Neuronal stem cell (in vitro differentiated cells): Measurements from ENCODE around the gene ZNF423.

Experiments used
- DNase-seq: peaks from one replicate; pipeline ENCODE4 v3.0.0-alpha.2; 2013; ENCODE audit warnings: low spot score
- H2AFZ ChIP-seq: one replicate; pipeline ENCODE4 v1.6.1; 2013; ENCODE audit warnings: mild to moderate bottlenecking, low read length, inconsistent platforms
- H2AK5ac ChIP-seq: 2 replicates; pipeline ENCODE4 v1.6.1; 2013; ENCODE audit warnings: low read depth, mild to moderate bottlenecking, inconsistent platforms, low read length, moderate library complexity, mixed read lengths
- H2BK120ac ChIP-seq: 2 replicates; pipeline ENCODE4 v1.6.1; 2013; ENCODE audit warnings: low read depth, mild to moderate bottlenecking, inconsistent platforms, low read length, moderate library complexity, mixed read lengths
- H2BK12ac ChIP-seq: one replicate; pipeline ENCODE4 v1.6.1; 2013; ENCODE audit warnings: low read length, inconsistent platforms
- H2BK15ac ChIP-seq: 2 replicates; pipeline ENCODE4 v1.6.1; 2013; ENCODE audit warnings: mild to moderate bottlenecking, low read length, inconsistent platforms, mixed read lengths
- H2BK5ac ChIP-seq: one replicate; pipeline ENCODE4 v1.6.1; 2013; ENCODE audit warnings: inconsistent platforms, mild to moderate bottlenecking, low read length, moderate library complexity
- H3K14ac ChIP-seq: one replicate; pipeline ENCODE4 v1.6.1; 2013; ENCODE audit warnings: low read length, inconsistent platforms
- H3K18ac ChIP-seq: 2 replicates; pipeline ENCODE4 v1.6.1; 2013; ENCODE audit warnings: low read length, inconsistent platforms
- H3K23ac ChIP-seq: 2 replicates; pipeline ENCODE4 v1.6.1; 2013; ENCODE audit warnings: low read depth, mild to moderate bottlenecking, mixed read lengths, low read length, inconsistent platforms; ENCODE audit not compliant: poor library complexity
- H3K27ac ChIP-seq: replicated peaks from 3 replicates; pipeline ENCODE4 v1.5.1; 2013; ENCODE audit warnings: low read length, inconsistent platforms
- H3K27me3 ChIP-seq, 3 experiments: 2 replicates each; pipeline ENCODE4 v1.6.1; 2013; ENCODE audit warnings: low read length in 3 of 3, mild to moderate bottlenecking in 2 of 3, inconsistent platforms in 1 of 3, low read depth in 1 of 3, mixed read lengths in 1 of 3, moderate library complexity in 1 of 3; ENCODE audit not compliant: control insufficient read depth in 3 of 3, insufficient read depth in 3 of 3
- H3K36me3 ChIP-seq, 2 donors: replicated peaks in 1 of 2; 2 replicates each; pipeline ENCODE4 v1.6.1; 2013; ENCODE audit warnings: low read length in 2 of 2; ENCODE audit not compliant: control insufficient read depth in 2 of 2, insufficient read depth in 2 of 2
- H3K4ac ChIP-seq: 2 replicates; pipeline ENCODE4 v1.6.1; 2013; ENCODE audit warnings: inconsistent platforms, mild to moderate bottlenecking, low read length, moderate library complexity
- H3K4me1 ChIP-seq, 2 donors: 1 replicate in 1 of 2; 2 replicates in 1 of 2; pipeline ENCODE4 v1.6.1; 2013; ENCODE audit warnings: low read length in 2 of 2, low read depth in 1 of 2; ENCODE audit not compliant: control insufficient read depth in 2 of 2, insufficient read depth in 1 of 2
- H3K4me2 ChIP-seq: one replicate; pipeline ENCODE4 v1.6.1; 2013; ENCODE audit warnings: mild to moderate bottlenecking, low read length, inconsistent platforms; ENCODE audit not compliant: insufficient read depth, poor library complexity, severe bottlenecking
- H3K4me3 ChIP-seq, 2 donors: 2 replicates each; pipeline ENCODE4 v1.5.1; 2013; ENCODE audit warnings: low read length in 2 of 2, mild to moderate bottlenecking in 2 of 2, inconsistent platforms in 1 of 2, moderate library complexity in 1 of 2
- H3K79me1 ChIP-seq: one replicate; pipeline ENCODE4 v1.6.1; 2013; ENCODE audit warnings: low read depth, mild to moderate bottlenecking, inconsistent platforms, low read length, moderate library complexity
- H3K9ac ChIP-seq: one replicate; pipeline ENCODE4 v1.6.1; 2013; ENCODE audit warnings: mild to moderate bottlenecking, low read depth, low read length, inconsistent platforms; ENCODE audit not compliant: poor library complexity
- H3K9me3 ChIP-seq, 2 donors: replicated peaks in 1 of 2; 2 replicates each; pipeline versions ENCODE3 to v1.6.1; 2013; ENCODE audit warnings: low read length in 2 of 2, mild to moderate bottlenecking in 2 of 2, inconsistent platforms in 1 of 2, low read depth in 1 of 2, mixed read lengths in 1 of 2, moderate library complexity in 1 of 2; ENCODE audit not compliant: control insufficient read depth in 2 of 2, insufficient read depth in 1 of 2
- H4K8ac ChIP-seq: one replicate; pipeline ENCODE4 v1.6.1; 2013; ENCODE audit warnings: low read depth, mild to moderate bottlenecking, inconsistent platforms, low read length, moderate library complexity
- H4K91ac ChIP-seq: one replicate; pipeline ENCODE4 v1.6.1; 2013; ENCODE audit warnings: low read length, low read depth, mild to moderate bottlenecking, inconsistent platforms; ENCODE audit not compliant: poor library complexity
- WGBS, 2 donors: extraction: QIAGEN DNeasy Blood & Tissue Kit; methylation state at CpG; one replicate each; pipeline ENCODE4 v1.1.7; 2013; ENCODE audit warnings: missing lambda C conversion rate in 2 of 2, mixed read lengths in 1 of 2; ENCODE audit not compliant: insufficient read length in 2 of 2, insufficient replicate concordance in 1 of 2; ENCODE audit errors: extremely low coverage in 2 of 2; 5-methylcytosine and 5-hydroxymethylcytosine counted together

ZNF423 gene

DNA sequence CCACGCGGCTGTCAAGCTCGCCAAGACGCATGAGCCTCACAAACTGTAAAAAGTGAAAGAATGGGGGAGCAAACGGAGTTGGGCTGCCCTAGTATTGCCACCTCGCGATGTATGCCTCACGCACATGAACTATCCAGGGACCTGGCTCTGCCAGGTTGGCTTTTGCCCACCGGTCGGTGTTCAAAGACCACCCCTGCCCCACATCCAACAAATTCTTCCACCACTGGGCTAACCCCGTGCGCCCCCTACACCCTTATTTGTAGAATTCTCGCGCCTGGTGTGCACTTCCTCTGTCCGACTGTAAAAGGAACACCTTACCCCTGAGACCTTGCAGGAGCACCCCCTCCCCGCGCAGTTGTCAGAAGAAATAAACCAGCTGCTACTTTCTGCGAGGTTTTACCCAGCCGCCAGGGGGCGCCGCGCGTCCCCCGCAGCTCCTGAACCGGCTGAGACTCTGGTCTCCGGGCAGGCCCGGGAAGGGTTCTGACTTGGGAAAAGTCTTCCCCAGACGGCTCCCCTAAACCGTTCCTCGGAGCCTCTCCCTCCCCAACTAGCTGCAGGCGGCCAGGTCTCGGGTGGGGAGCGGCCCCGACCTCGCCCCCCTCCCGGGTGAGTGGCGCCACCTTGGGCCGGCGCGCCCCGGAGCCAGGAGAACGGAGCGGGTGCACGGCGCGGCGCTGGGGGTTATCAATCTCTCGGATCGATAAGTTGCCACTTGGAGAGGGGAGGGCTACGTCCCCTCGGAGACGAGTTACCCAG lies 1.7 kb upstream of the ZNF423 start:
- Histone ChIP-seq H3K4me1 (peaks cover 14 to 32% of the 10 kb centered on the region in 2 donors), H3K27me3 (peaks cover 0 to 22% (median 2%) of the 10 kb centered on the region in 3 experiments), H4K8ac (peak overlapping the region; percentile 65), H3K23ac (peak overlapping the region; percentile 65), H3K4ac (no peak overlapping the region), H3K36me3 (peaks cover 0 to 9% of the 10 kb centered on the region in 2 donors), H3K4me2 (peak overlapping the region; percentile 89), H3K9ac (peak overlapping the region; percentile 81), H3K27ac (no peak overlapping the region), H3K4me3 (peak overlapping the region; percentile 66 to 90), H4K91ac (no peak overlapping the region), H3K18ac (peak overlapping the region; percentile 93), H3K79me1 (peaks cover 6% of the 10 kb centered on the region), H2AK5ac (peak overlapping the region; percentile 75), H2AFZ (peak overlapping the region; percentile 84), H2BK120ac (peak overlapping the region; percentile 97), H3K14ac (peak overlapping the region; percentile 82), H2BK12ac (peak overlapping the region; percentile 90), H2BK5ac (peak overlapping the region; percentile 97), H2BK15ac (peak overlapping the region; percentile 97), H3K9me3 (no peaks in the 10 kb centered on the region)
- no CpG with 5 or more reads among the region's 52 CpGs for WGBS, 2 donors
- peak; percentile 66 for DNase-seq

DNA sequence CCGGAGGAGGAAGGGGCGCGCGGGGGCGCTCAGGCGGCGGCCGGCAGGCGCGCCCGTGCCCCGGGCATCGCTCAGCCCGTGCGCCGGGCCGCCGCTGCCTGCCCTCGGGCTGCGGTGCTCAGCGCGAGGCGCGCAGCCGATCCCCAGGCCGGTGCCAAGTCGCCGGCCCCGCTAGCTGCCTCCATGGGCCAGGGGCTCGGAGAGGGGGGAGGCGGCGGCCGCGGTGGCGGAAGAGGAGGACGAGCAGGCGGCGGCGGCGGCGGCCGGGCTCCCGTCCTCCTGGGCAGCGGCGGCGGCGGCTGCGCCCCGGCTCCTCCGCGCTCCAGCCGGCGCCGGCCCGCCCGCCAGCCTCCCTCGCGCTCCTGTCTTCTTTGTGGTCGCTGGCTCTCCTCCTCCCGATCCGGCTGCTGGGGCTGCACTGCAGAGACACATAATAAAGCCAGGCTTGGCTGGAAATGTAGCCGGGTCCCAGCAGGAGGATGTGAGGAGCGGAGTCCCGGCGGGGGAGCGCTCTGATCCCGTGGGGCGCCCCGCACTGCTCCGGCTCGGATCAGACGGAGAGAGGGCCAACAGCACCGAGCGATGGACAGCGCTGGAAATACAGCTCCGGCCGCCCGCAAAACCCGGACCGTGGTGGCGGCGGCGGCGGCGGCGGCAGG lies 889 bp upstream of the ZNF423 start:
- Histone ChIP-seq H3K9ac (peak overlapping the region; percentile 94), H3K9me3 (no peaks in the 10 kb centered on the region), H2AK5ac (peak overlapping the region; percentile 84), H3K23ac (peak overlapping the region; percentile 65), H3K14ac (peak overlapping the region; percentile 82), H3K27me3 (peaks cover 0 to 22% (median 2%) of the 10 kb centered on the region in 3 experiments), H3K4me1 (peaks cover 15 to 39% of the 10 kb centered on the region in 2 donors), H2BK15ac (peak overlapping the region; percentile 97), H2AFZ (peak overlapping the region; percentile 84), H2BK5ac (peak overlapping the region; percentile 97), H2BK120ac (peak overlapping the region; percentile 72), H3K18ac (peak overlapping the region; percentile 99), H3K36me3 (peaks cover 0 to 9% of the 10 kb centered on the region in 2 donors), H3K79me1 (peaks cover 6% of the 10 kb centered on the region), H3K4me3 (peak overlapping the region; percentile 66 to 90), H3K4me2 (peak overlapping the region; percentile 89), H2BK12ac (peak overlapping the region; percentile 58), H3K27ac (peak overlapping the region; percentile 94), H4K91ac (no peak overlapping the region), H4K8ac (no peak overlapping the region), H3K4ac (no peak overlapping the region)
- peak; percentile 77 for DNase-seq
- WGBS, 2 donors = no CpG with 5 or more reads among the region's 86 CpGs

DNA sequence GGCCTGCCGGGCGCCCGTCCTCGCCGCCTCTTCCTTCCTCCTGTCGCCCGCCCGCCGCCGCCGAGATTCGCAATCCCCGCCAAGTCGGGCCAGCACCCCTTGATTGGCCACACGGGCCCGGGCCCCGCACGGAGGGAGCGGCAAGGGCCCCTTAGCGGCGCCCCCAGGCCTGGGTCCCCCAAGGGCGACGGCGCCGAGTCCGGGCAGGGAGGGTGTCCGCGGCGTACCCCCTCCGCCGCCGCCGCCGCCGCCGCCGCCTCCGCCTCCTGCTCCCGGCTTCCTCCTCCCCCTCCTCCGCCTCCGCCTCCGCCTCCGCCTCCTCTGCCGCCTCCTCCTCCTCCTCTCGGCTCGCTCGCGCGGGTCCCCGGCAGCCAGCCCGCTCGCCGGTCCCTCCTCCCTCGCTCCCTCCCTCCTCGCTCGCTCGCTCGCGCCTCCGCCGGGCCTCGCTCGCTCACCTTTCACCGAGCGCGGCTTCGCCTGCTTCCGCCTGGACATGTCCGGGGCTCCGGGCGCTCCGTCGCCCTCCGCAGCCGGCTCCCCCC lies 561 bp downstream of the ZNF423 start:
- Histone ChIP-seq H4K91ac (peak overlapping the region; percentile 19), H3K79me1 (peaks cover 6% of the 10 kb centered on the region), H3K18ac (peak overlapping the region; percentile 100), H3K4me2 (peak overlapping the region; percentile 81), H3K4ac (no peak overlapping the region), H2AFZ (peak overlapping the region; percentile 70), H3K36me3 (peaks cover 0 to 9% of the 10 kb centered on the region in 2 donors), H3K27ac (peak overlapping the region; percentile 94), H2BK12ac (no peak overlapping the region), H3K9me3 (no peaks in the 10 kb centered on the region), H2BK120ac (no peak overlapping the region), H3K4me1 (peaks cover 23 to 54% of the 10 kb centered on the region in 2 donors), H2BK5ac (peak overlapping the region; percentile 97), H3K27me3 (peaks cover 0 to 22% (median 2%) of the 10 kb centered on the region in 3 experiments), H3K14ac (no peak overlapping the region), H3K4me3 (peak overlapping the region; percentile 66 to 87), H2BK15ac (no peak overlapping the region), H4K8ac (no peak overlapping the region), H2AK5ac (no peak overlapping the region), H3K23ac (peak overlapping the region; percentile 94), H3K9ac (peak overlapping the region; percentile 92)
- peak; percentile 89 for DNase-seq
- no CpG with 5 or more reads among the region's 75 CpGs for WGBS, 2 donors
